Fibroblast of skin of abdomen (primary cell): ENCODE data around the gene TRIM77. TPM values are rescaled to one million over a fixed set of nuclear protein-coding genes. Genes with fewer than 3 reads are reported as not detected.
"Not testable (repeated sequence)": the region's sequence is repeated elsewhere in the genome, so short reads cannot be mapped to it uniquely, and the experiment has no call there.

Experiments
- DNase-seq: peaks from one replicate; pipeline ENCODE4 v3.0.0-alpha.2; 2013
- polyA plus RNA-seq, 2 experiments: library from polyadenylated mRNA; unstranded; fragments of 120-200 nt; gene quantifications; one replicate each; pipeline ENCODE4 v1.2.1, GENCODE V29; 2013; ENCODE audit not compliant: insufficient read length in 2 of 2

The TRIM77 gene
- polyA plus RNA-seq (2013, experiment 1 of 2; ENCODE audit: insufficient read length), result not detected
- not detected for polyA plus RNA-seq (2013, experiment 2 of 2; ENCODE audit: insufficient read length)

- DNase-seq, result not testable (repeated sequence)
Measured at GRCh38 chr11:89709999-89710398, at the start of gene TRIM77. Gene TRIM77, plus strand, starts transcription at chr11:89710299. Its CDS starts 0 bp downstream, at chr11:89710299.

GRCh38 chr11:89667001-89667400 is 43.1 kb upstream of the TRIM77 start:
- DNase-seq, result no peak

GRCh38 chr11:89668158-89668557 is 41.9 kb upstream of the TRIM77 start:
- not testable (repeated sequence) for DNase-seq

- not testable (repeated sequence) for DNase-seq
Measured at GRCh38 chr11:89669586-89669985, 40.5 kb upstream of the TRIM77 start.

DNA sequence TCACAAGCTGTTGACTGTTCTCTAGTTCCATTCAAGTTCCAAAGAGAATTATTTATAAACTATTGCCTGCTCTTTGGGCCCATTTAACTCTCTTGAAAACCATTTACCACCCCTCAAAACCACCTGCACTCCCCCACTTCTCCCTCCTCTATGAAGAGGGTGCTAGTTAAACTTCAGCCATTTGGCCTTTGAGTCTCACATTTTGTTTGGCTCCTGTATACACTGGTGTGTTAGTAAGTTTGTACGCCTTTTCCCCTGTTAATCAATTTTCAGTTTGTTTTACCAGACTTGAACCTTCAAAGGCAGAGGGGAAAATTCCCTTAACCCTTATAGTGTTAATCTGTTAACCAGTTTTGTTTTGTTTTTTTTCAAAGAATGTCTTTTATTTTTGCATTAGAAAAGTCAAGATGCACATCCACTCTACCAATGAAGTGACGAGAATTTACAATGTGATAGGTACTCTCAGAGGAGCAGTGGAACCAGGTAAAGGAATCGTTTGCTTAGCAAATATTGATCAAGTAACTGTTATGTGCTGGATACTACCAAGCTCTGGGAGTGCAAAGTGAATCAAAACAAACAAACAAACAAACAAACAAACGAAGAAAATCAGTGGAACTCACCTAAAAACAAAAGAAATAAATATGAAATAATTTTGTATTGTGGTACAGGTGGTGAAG is 40.0 kb upstream of the TRIM77 start:
- DNase-seq, result not testable (repeated sequence)

DNA sequence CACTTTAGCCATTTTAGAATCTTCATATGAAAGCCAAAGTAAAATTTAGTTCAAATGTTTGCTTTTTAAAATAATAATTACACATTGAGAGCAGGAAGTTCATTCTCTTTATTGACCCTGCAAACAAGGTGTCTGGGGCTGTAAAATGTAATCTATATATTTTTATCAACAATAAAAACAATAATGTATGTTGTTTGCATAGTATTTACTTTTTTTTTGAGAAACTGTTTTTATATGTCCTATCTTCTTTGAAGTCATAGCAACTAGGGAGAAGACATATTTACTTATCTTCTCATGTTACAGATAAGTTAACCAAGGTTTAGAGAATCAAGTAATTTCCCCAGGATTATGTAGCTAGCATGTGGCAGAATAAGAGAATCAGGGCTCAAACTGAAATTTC is 37.6 kb upstream of the TRIM77 start:
- not testable (repeated sequence) for DNase-seq

DNA sequence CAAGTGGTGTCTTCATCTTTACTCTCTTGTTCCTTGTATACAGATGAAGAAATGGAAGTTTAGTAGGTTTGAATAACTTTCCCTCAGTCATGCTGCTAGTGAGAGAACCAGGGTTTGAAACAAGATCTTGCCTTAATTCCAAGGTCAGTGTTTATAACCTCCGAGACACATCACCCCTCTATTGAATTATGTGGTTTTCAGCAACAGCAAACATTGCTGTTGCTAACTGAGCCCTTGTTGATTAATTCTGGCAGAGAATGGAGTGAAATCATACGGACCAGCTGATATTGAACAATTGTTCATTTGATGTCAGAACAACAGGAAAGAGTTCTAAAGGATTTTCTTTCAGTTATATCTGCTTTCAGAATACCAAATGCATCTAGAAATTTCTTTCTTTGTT is 36.7 kb upstream of the TRIM77 start:
- DNase-seq, result not testable (repeated sequence)

DNA sequence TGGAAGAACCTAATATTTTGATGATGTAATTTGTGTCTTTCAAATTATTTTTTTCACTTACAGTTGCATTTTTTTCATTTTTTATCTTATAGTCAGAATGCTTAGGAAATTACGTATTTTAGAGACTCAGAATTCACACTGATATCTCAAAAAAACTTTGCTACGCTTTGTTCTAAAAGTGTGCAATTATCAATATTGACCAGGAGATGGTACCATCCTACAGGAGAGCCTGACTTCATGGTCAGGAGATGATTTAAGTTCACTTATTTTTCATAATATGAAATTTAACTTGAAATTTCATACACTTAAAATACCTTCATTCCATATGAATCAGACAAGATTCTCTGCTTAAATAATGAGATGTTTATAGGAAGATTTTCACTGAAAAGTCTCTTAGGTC is 34.7 kb upstream of the TRIM77 start:
- not testable (repeated sequence) for DNase-seq

- DNase-seq, result not testable (repeated sequence)
Measured at GRCh38 chr11:89675948-89676347, 34.2 kb upstream of the TRIM77 start.

DNA sequence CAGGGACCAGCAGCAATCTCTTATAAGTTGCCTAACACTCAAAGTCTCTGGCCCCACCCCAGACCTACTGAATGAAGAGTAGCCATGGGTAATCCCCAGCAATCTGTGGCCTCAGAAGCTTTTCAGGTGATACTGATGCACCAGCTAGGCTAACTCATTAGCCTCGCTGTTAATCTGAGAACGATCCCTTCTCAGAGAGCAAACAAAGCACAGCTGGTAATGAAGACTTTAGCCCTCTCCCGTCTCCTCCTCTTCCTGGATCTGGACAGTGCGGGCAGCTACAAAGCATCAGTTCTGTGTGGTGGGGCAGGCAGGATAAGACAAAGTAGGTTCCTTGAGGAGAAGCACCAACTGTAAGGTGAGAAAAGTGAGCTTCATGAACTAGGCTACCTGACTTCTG is 3.0 kb upstream of the TRIM77 start:
- not testable (repeated sequence) for DNase-seq

DNA sequence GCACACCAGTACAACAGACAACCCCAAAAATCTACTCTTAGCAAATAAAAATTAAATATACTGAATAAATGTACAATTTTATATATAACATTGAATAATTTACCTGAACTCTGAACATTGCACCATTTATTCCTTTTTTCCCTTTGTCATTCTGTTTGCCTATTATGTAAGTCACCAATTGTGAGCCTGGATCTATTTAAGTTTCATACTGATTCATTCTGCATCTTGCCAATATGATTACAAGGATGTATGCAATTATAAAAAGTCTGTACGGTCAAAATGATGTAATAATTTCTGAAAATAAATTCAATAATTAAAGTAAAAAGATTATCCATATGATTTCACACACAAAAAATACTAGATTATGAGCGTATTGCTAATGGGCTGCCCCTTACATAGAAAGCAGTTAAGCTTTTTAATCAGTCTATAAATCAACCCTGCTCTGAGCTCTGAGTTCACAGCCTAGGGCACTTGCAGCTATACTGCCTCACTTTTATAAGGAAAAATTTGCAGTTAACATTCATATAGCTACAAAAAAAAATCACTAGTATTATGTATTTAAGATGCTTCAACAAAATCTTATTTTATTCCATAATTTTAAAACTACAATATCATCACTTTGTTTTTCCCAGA is 14.9 kb downstream of the TRIM77 start:
- not testable (repeated sequence) for DNase-seq

DNA sequence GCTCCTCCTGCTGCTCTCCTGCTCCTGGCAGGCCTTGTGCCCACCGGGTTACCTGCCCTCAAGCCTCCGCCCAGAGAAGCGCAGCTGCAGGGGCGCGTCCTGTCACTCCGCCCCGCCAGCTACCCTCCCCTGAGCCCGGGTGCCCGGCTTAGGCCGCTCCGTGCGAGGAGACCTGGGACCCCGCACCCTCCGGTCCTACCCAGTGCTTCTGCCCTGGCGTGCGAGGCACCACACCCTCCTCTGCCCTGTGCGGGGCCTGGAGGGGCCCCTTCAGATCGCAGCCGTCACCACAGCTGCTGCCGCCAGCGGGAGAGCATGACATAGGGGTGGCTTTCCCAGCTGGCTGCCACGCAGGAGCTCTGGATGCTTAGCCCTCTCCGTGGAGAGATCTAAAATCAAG is 20.1 kb downstream of the TRIM77 start:
- not testable (repeated sequence) for DNase-seq

GRCh38 chr11:89736566-89736965 is 26.5 kb downstream of the TRIM77 start:
- no peak for DNase-seq

GRCh38 chr11:89737116-89737515 is 27.0 kb downstream of the TRIM77 start:
- no peak for DNase-seq

- not testable (repeated sequence) for DNase-seq
Measured at GRCh38 chr11:89741406-89741805, 31.3 kb downstream of the TRIM77 start.

GRCh38 chr11:89744158-89744557 is 34.1 kb downstream of the TRIM77 start:
- not testable (repeated sequence) for DNase-seq

GRCh38 chr11:89750822-89751221 is 40.7 kb downstream of the TRIM77 start:
- not testable (repeated sequence) for DNase-seq
